Amygdala (tissue), 56 donors: ENCODE data around the gene GEMIN2.
"Not testable (repeated sequence)": the region's sequence is repeated elsewhere in the genome, so short reads cannot be mapped to it uniquely, and the experiment has no call there.

Experiments
- DNase-seq, 56 donors: peaks; one replicate each; lab custom pipeline; 2025; lab: John Stamatoyannopoulos, UW

GEMIN2 gene

GRCh38 chr14:39109893-39110715 lies 4.0 kb upstream of the GEMIN2 start:
- DNase-seq, result no peak

DNA sequence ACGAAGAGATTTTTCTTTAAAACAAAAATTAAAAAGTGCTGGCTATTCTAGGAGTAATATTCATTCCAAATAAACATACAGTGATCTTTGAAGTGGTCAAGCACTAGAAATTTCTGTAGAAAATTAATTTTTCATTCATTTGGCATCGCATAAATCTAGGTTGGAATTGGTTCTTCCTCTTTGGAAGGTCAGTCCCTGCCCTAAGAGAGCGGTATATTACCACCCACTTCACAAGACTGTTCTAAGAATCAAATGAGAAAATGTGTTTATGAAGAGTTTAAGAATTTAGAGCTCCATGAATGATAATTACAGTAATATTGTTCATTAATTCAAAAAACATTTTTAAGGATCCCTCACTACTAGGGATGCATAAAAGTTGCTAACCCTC lies 444 bp upstream of the GEMIN2 start:
- DNase-seq, result no peak

DNA sequence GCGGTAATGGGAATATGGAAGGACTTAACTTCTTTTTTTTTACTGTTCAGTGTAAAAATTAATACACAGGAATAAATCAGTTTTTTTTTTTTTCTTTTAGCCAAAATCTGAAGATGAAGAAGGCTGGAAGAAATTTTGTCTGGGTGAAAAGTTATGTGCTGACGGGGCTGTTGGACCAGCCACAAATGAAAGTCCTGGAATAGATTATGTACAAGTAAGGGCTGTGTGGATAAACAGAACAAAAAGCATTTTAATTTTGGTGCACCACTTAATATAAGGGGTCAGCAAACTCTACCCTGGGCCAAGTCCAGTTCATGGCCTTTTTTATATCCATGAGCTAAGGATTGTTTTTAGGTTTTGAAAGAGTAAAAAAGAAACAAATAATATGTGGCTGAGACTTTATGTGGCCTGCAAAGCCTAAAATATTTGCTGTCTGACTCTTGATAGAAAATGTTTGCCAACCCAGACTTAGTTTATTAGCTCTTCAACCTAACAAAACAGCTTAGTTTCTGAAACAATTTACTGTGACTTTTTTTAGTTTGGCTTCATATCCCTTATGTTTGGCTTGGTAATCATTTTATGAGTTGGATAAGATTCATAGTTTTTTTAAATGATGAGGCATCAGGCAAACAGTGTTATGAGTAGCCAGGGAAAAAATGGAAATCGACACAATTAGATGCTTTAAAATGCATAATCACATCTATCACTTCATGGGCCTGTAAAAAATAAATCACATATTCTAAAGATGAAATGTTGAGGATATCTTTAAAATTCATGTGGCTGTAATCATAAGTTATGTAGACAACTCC lies 8.4 kb downstream of the GEMIN2 start:
- DNase-seq, result no peak

GRCh38 chr14:39137835-39138234 lies 23.7 kb downstream of the GEMIN2 start:
- DNase-seq, result not testable (repeated sequence)

DNA sequence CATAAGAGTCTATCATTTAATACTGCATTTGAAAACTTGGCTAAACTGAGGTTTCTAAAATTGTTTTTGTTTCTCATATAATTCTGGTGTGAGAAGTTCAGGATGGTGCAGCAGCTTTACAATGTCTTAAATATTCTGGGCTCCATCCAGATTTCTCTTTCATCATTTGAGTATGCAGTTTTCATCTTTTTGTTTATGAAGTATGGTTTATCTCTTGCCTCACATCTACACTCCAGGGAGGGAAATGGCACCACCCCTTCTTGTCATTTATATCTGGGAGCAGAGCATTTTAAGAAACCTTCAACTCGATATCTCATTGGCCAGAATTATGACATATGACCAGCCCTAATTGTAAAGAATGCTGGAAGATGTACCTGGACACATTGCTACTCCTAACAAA lies 24.3 kb downstream of the GEMIN2 start:
- no peak for DNase-seq

GRCh38 chr14:39140170-39140569 lies 26.0 kb downstream of the GEMIN2 start:
- DNase-seq, result no peak

- DNase-seq, result not testable (repeated sequence)
These were observed 27.5 kb downstream of the GEMIN2 start for GRCh38 chr14:39141623-39142022.

DNA sequence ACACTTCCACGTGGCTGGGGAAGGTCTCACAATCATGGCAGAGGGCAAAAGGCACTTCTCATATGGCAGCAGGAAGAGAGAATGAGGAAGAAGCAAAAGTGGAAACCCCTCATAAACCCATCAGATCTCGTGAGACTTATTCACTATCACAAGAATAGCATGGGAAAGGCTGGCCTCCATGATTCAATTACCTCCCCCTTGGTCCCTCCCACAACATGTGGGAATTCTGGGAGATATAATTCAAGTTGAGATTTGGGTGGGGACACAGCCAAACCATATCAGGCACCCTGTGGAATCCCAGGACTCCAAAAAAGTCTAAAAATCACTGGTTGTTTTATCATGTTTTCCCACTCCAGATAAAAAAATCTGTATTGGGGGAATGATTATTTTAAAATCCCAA lies 29.1 kb downstream of the GEMIN2 start:
- not testable (repeated sequence) for DNase-seq

GRCh38 chr14:39145266-39145966 lies 31.3 kb downstream of the GEMIN2 start:
- DNase-seq, result no peak

GRCh38 chr14:39154594-39155189 lies 40.6 kb downstream of the GEMIN2 start:
- no peak for DNase-seq

- DNase-seq, result no peak
These were observed 43.4 kb downstream of the GEMIN2 start for GRCh38 chr14:39157491-39157890.

GRCh38 chr14:39158222-39158858 lies 44.2 kb downstream of the GEMIN2 start:
- no peak for DNase-seq

DNA sequence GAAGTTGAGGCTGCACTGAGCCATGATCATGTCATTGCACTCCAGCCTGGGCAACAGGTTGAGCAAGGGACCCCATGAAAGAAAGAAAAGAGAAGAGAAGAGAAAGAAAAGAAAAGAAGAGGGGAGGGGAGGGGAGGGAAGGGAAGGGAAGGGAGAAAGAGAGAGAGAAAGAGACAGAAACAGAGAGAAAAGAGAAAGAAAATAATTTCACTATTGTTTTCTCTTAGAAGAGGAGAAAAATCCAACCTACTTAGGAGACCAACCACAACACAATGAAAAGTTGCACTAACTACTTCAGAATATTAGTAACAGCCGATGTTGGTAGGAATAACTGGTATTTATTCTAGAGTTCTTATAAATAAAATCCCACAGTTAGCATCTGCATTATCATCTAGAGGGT lies 46.4 kb downstream of the GEMIN2 start:
- DNase-seq, result no peak

DNA sequence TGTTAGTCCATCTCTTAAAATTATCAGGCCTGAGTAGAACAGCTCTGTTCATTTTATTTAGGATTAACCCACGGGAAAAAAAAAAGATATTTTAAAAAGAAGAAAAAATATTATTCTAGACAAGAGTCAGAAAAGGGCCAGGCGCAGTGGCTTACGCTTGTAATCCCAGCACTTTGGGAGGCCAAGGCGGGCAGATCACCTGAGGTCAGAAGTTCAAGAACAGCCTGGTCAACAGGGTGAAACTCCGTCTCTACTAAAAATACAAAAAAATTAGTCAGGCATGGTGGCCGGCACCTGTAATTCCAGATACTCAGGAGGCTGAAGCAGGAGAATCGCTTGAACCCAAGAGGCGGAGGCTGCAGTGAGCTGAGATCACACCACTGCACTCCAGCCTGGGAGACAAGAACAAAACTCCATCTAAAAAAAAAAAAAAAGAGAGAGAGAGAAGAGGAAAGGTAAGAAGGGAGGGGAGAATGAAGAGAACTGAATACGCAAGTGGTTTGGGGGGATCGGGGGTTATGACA lies 53.7 kb downstream of the GEMIN2 start:
- not testable (repeated sequence) for DNase-seq

DNA sequence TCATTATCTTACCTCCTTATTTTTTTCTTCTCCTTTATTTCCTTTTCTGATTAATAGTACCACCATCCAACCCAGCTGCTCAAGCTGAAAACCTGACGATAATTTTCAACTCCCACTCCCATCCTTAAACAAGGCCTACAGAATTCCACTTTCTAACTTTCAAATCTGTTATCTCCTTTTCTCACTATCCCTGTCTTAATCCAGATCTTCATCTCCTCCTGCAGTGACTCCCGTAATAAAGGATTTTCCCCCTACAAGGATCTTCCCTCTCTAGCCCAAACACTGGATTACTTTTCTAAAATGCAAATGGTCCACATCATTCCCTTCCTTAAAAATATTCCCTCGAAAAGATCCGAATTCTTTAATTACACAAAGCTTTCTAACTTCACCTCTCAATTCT lies 54.5 kb downstream of the GEMIN2 start:
- no peak for DNase-seq

- no peak for DNase-seq
These were observed 55.4 kb downstream of the GEMIN2 start for GRCh38 chr14:39169541-39169900.

DNA sequence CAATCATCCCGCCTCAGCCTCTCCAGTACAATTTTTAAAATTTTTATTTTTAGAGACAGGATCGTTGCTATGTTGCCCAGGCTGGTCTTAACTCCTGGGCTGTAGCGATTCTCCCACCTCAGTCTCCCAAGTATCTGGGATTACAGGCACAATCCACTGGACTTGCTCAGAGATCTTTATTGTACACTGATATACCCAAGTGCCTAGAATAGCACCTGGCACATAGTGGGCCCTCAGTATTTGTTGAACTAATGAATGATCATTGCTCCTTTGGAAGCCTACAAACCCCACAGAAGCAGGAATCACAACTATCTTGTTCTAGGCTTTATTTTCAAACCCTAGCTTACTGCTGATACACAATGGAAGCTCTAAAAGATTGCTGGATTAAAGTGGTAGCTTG lies 59.1 kb downstream of the GEMIN2 start:
- DNase-seq, result no peak

GRCh38 chr14:39174560-39175444 lies 60.7 kb downstream of the GEMIN2 start, which contains the start of gene PNN:
TSS of gene PNN (plus strand) at chr14:39175254. CDS start at chr14:39175280, 26 bp downstream.
- DNase-seq, result peak; percentile 71 to 99 (median 97)
